Muscle layer of colon (tissue), 2 donors: ENCODE data around the gene TEX44.
A peak's percentile ranks its signal among the peaks of the same experiment; 100 is the strongest.
"Not testable (repeated sequence)": the region's sequence is repeated elsewhere in the genome, so short reads cannot be mapped to it uniquely, and the experiment has no call there.

Experiments
- H3K27ac ChIP-seq: one replicate; pipeline ENCODE4 v1.7.0; 2013; ENCODE audit warnings: low read depth, mild to moderate bottlenecking, low read length, moderate library complexity
- H3K27me3 ChIP-seq, 2 donors: one replicate each; pipeline ENCODE4 v1.7.0; 2013; ENCODE audit warnings: low read length in 2 of 2, mild to moderate bottlenecking in 2 of 2; ENCODE audit not compliant: insufficient read depth in 2 of 2, control insufficient read depth in 1 of 2
- H3K36me3 ChIP-seq: one replicate; pipeline ENCODE4 v1.7.0; 2013; ENCODE audit warnings: mild to moderate bottlenecking, low read length; ENCODE audit not compliant: insufficient read depth
- H3K4me1 ChIP-seq: one replicate; pipeline ENCODE4 v1.7.0; 2013; ENCODE audit warnings: mild to moderate bottlenecking, low read length; ENCODE audit not compliant: insufficient read depth
- H3K4me3 ChIP-seq, 2 donors: one replicate each; pipeline ENCODE4 v1.7.0; 2013; ENCODE audit warnings: low read length in 2 of 2, low read depth in 1 of 2, mild to moderate bottlenecking in 1 of 2, moderate library complexity in 1 of 2
- H3K9ac ChIP-seq: one replicate; pipeline ENCODE4 v1.7.0; 2013; ENCODE audit warnings: low read length
- H3K9me3 ChIP-seq: one replicate; pipeline ENCODE4 v1.7.0; 2013; ENCODE audit warnings: mild to moderate bottlenecking, low read length
- donor health status: abdominal sarcoma.
- donor health status: Adenocarcinoma of cecum.

TEX44 gene

GRCh38 chr2:231592636-231593145 is at the start of gene TEX44:
Gene TEX44, plus strand, starts transcription at chr2:231592864. Its CDS starts 88 bp downstream, at chr2:231592952.
- Histone ChIP-seq H3K9ac (no peak within 1 kb of the TSS), H3K4me1 (peaks cover 8% of the 10 kb centered on the region), H3K27ac (no peak within 1 kb of the TSS), H3K27me3 (no peaks in the 10 kb centered on the region), H3K36me3 (no peaks in the 10 kb centered on the region), H3K9me3 (no peaks in the 10 kb centered on the region), H3K4me3 (no peak within 1 kb of the TSS)

GRCh38 chr2:231545105-231545902 is 47.4 kb upstream of the TEX44 start:
- Histone ChIP-seq H3K9ac (no peak overlapping the region), H3K27me3 (no peaks in the 10 kb centered on the region), H3K27ac (no peak overlapping the region)

GRCh38 chr2:231546014-231546715 is 46.5 kb upstream of the TEX44 start:
- peaks cover 4% of the 10 kb centered on the region for H3K9me3 ChIP-seq
- no peaks in the 10 kb centered on the region for H3K27me3 ChIP-seq
- no peaks in the 10 kb centered on the region for H3K36me3 ChIP-seq
- H3K9ac ChIP-seq = no peak overlapping the region
- no peak overlapping the region for H3K27ac ChIP-seq
- H3K4me3 ChIP-seq = no peak overlapping the region
- H3K4me1 ChIP-seq = peaks cover 8% of the 10 kb centered on the region

More at GRCh38 chr2:231545105-231545902, 47.4 kb upstream of the TEX44 start:
- H3K9me3 ChIP-seq = peaks cover 4% of the 10 kb centered on the region
- H3K4me3 ChIP-seq = no peak overlapping the region
- H3K4me1 ChIP-seq = peaks cover 8% of the 10 kb centered on the region
- H3K36me3 ChIP-seq = no peaks in the 10 kb centered on the region

GRCh38 chr2:231547315-231548110 is 45.2 kb upstream of the TEX44 start:
- no peaks in the 10 kb centered on the region for H3K27me3 ChIP-seq
- H3K9me3 ChIP-seq = peaks cover 4% of the 10 kb centered on the region
- no peak overlapping the region for H3K27ac ChIP-seq
- H3K9ac ChIP-seq = no peak overlapping the region
- no peaks in the 10 kb centered on the region for H3K4me1 ChIP-seq
- no peak overlapping the region for H3K4me3 ChIP-seq
- H3K36me3 ChIP-seq = no peaks in the 10 kb centered on the region

GRCh38 chr2:231548752-231549151 is 43.9 kb upstream of the TEX44 start:
- Histone ChIP-seq H3K27ac (no peak overlapping the region), H3K27me3 (no peaks in the 10 kb centered on the region), H3K9ac (no peak overlapping the region), H3K4me1 (no peaks in the 10 kb centered on the region), H3K4me3 (no peak overlapping the region), H3K9me3 (no peaks in the 10 kb centered on the region), H3K36me3 (no peaks in the 10 kb centered on the region)

- Histone ChIP-seq H3K27me3 (no peaks in the 10 kb centered on the region), H3K36me3 (no peaks in the 10 kb centered on the region), H3K4me3 (no peak overlapping the region), H3K4me1 (peaks cover 4% of the 10 kb centered on the region), H3K9me3 (no peaks in the 10 kb centered on the region), H3K9ac (no peak overlapping the region), H3K27ac (no peak overlapping the region)
Measured at GRCh38 chr2:231549446-231550239, 43.0 kb upstream of the TEX44 start.

GRCh38 chr2:231552752-231553151 is 39.9 kb upstream of the TEX44 start:
- Histone ChIP-seq H3K9me3 (no peaks in the 10 kb centered on the region), H3K4me3 (no peak overlapping the region), H3K36me3 (no peaks in the 10 kb centered on the region), H3K9ac (no peak overlapping the region), H3K27ac (no peak overlapping the region), H3K4me1 (peaks cover 9% of the 10 kb centered on the region), H3K27me3 (no peaks in the 10 kb centered on the region)

GRCh38 chr2:231554327-231554726 is 38.3 kb upstream of the TEX44 start:
- Histone ChIP-seq H3K27ac (peak overlapping the region; percentile 35), H3K4me3 (peak overlapping the region in 1 of 2 donors; percentile 32), H3K9ac (no peak overlapping the region), H3K27me3 (no peaks in the 10 kb centered on the region), H3K36me3 (no peaks in the 10 kb centered on the region), H3K9me3 (no peaks in the 10 kb centered on the region), H3K4me1 (peaks cover 9% of the 10 kb centered on the region)

GRCh38 chr2:231554748-231555545 is 37.7 kb upstream of the TEX44 start:
- Histone ChIP-seq H3K9ac (no peak overlapping the region), H3K4me3 (peak overlapping the region; percentile 17 to 32), H3K9me3 (no peaks in the 10 kb centered on the region), H3K27ac (peak overlapping the region; percentile 35), H3K4me1 (peaks cover 9% of the 10 kb centered on the region), H3K27me3 (no peaks in the 10 kb centered on the region), H3K36me3 (no peaks in the 10 kb centered on the region)

GRCh38 chr2:231556496-231556895 is 36.2 kb upstream of the TEX44 start:
- not testable (repeated sequence) for H3K9me3 ChIP-seq, H3K4me3 ChIP-seq, H3K27ac ChIP-seq, H3K4me1 ChIP-seq, H3K9ac ChIP-seq, H3K27me3 ChIP-seq, H3K36me3 ChIP-seq
